HepG2 (cell line): ENCODE data around the gene TMEM63B.

Experiments
- PHF8 ChIP-seq: sonication (generic); formaldehyde crosslinking; IDR thresholded peaks from 2 replicates; pipeline ENCODE4 v1.5.0; 2020; ENCODE audit warnings: missing genetic modification reagents
- SRF ChIP-seq: IDR thresholded peaks from 2 replicates; pipeline ENCODE4 v1.6.1; 2011; ENCODE audit warnings: mild to moderate bottlenecking, low read depth, low read length, moderate library complexity
- TF ChIP-seq, protein P1 (sequence below): sonication (generic); formaldehyde crosslinking; IDR thresholded peaks from 2 replicates; pipeline ENCODE4 v1.5.0; 2020; ENCODE audit warnings: mild to moderate bottlenecking, missing genetic modification reagents, moderate library complexity
- TF ChIP-seq, protein P2 (sequence below): sonication (generic); formaldehyde crosslinking; IDR thresholded peaks from 2 replicates; pipeline ENCODE4 v1.5.0; 2020; ENCODE audit warnings: missing genetic modification reagents
- TF ChIP-seq, protein P3 (sequence below): IDR thresholded peaks from 2 replicates; pipeline ENCODE4 v1.6.1; 2016; ENCODE audit warnings: low read depth, missing genetic modification reagents, missing compliant biosample characterization
- TF ChIP-seq, protein P4 (sequence below): sonication (generic); formaldehyde crosslinking; conservative IDR thresholded peaks from 2 replicates; pipeline ENCODE4 v1.4.0; 2020; ENCODE audit warnings: missing genetic modification reagents

DNA sequence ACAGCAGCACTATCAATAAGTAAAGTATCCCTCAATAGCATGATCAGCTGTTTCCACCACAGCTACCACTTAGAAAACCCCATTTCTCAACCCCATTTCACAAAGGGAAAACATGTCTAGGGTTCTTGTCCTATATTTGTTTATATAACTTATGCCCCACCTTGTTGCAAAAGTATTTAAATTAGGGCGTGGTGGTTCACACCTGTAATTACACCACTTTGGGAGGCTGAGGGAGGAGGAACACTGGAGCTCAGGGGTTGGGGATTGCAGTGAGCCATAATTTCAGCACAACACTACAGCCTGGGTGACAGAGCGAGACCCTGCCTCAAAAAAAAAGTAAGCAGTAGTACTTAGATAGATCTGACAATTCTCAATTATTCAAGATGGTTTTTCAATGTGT lies 3.8 kb upstream of the TMEM63B start:
- TF ChIP-seq, protein P1, sequence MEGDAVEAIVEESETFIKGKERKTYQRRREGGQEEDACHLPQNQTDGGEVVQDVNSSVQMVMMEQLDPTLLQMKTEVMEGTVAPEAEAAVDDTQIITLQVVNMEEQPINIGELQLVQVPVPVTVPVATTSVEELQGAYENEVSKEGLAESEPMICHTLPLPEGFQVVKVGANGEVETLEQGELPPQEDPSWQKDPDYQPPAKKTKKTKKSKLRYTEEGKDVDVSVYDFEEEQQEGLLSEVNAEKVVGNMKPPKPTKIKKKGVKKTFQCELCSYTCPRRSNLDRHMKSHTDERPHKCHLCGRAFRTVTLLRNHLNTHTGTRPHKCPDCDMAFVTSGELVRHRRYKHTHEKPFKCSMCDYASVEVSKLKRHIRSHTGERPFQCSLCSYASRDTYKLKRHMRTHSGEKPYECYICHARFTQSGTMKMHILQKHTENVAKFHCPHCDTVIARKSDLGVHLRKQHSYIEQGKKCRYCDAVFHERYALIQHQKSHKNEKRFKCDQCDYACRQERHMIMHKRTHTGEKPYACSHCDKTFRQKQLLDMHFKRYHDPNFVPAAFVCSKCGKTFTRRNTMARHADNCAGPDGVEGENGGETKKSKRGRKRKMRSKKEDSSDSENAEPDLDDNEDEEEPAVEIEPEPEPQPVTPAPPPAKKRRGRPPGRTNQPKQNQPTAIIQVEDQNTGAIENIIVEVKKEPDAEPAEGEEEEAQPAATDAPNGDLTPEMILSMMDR (CRISPR knock-in tag), result no peak
- TF ChIP-seq, protein P2, sequence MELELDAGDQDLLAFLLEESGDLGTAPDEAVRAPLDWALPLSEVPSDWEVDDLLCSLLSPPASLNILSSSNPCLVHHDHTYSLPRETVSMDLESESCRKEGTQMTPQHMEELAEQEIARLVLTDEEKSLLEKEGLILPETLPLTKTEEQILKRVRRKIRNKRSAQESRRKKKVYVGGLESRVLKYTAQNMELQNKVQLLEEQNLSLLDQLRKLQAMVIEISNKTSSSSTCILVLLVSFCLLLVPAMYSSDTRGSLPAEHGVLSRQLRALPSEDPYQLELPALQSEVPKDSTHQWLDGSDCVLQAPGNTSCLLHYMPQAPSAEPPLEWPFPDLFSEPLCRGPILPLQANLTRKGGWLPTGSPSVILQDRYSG (CRISPR knock-in tag), result no peak
- TF ChIP-seq, protein P3, sequence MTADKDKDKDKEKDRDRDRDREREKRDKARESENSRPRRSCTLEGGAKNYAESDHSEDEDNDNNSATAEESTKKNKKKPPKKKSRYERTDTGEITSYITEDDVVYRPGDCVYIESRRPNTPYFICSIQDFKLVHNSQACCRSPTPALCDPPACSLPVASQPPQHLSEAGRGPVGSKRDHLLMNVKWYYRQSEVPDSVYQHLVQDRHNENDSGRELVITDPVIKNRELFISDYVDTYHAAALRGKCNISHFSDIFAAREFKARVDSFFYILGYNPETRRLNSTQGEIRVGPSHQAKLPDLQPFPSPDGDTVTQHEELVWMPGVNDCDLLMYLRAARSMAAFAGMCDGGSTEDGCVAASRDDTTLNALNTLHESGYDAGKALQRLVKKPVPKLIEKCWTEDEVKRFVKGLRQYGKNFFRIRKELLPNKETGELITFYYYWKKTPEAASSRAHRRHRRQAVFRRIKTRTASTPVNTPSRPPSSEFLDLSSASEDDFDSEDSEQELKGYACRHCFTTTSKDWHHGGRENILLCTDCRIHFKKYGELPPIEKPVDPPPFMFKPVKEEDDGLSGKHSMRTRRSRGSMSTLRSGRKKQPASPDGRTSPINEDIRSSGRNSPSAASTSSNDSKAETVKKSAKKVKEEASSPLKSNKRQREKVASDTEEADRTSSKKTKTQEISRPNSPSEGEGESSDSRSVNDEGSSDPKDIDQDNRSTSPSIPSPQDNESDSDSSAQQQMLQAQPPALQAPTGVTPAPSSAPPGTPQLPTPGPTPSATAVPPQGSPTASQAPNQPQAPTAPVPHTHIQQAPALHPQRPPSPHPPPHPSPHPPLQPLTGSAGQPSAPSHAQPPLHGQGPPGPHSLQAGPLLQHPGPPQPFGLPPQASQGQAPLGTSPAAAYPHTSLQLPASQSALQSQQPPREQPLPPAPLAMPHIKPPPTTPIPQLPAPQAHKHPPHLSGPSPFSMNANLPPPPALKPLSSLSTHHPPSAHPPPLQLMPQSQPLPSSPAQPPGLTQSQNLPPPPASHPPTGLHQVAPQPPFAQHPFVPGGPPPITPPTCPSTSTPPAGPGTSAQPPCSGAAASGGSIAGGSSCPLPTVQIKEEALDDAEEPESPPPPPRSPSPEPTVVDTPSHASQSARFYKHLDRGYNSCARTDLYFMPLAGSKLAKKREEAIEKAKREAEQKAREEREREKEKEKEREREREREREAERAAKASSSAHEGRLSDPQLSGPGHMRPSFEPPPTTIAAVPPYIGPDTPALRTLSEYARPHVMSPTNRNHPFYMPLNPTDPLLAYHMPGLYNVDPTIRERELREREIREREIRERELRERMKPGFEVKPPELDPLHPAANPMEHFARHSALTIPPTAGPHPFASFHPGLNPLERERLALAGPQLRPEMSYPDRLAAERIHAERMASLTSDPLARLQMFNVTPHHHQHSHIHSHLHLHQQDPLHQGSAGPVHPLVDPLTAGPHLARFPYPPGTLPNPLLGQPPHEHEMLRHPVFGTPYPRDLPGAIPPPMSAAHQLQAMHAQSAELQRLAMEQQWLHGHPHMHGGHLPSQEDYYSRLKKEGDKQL (CRISPR knock-in tag), result no peak
- TF ChIP-seq, protein P4, sequence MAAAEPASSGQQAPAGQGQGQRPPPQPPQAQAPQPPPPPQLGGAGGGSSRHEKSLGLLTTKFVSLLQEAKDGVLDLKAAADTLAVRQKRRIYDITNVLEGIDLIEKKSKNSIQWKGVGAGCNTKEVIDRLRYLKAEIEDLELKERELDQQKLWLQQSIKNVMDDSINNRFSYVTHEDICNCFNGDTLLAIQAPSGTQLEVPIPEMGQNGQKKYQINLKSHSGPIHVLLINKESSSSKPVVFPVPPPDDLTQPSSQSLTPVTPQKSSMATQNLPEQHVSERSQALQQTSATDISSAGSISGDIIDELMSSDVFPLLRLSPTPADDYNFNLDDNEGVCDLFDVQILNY (CRISPR knock-in tag), result no peak
- TF ChIP-seq PHF8 (CRISPR knock-in tag) (no peak), SRF (no peak)
